Rectal smooth muscle tissue (tissue), 1 donor: ENCODE results near the gene CPNE5.

ENCODE experiments used
- H3K27ac ChIP-seq: one replicate; pipeline ENCODE4 v1.7.0; 2013; ENCODE audit warnings: low read depth, low read length, inconsistent platforms
- H3K27me3 ChIP-seq: one replicate; pipeline ENCODE4 v1.7.0; 2013; ENCODE audit warnings: low read length; ENCODE audit not compliant: control insufficient read depth, insufficient read depth
- H3K36me3 ChIP-seq: one replicate; pipeline ENCODE4 v1.7.0; 2013; ENCODE audit warnings: low read length; ENCODE audit not compliant: control insufficient read depth, insufficient read depth
- H3K4me1 ChIP-seq: one replicate; pipeline ENCODE4 v1.7.0; 2013; ENCODE audit warnings: low read length; ENCODE audit not compliant: control insufficient read depth, insufficient read depth
- H3K4me3 ChIP-seq: one replicate; pipeline ENCODE4 v1.7.0; 2013; ENCODE audit warnings: low read length
- H3K9ac ChIP-seq: one replicate; pipeline ENCODE4 v1.7.0; 2013; ENCODE audit warnings: low read length

Gene CPNE5

GRCh38 chr6:36788768-36789167, 50.5 kb downstream of the CPNE5 start:
- Histone ChIP-seq H3K27me3 (peaks cover 3% of the 10 kb centered on the region), H3K4me1 (no peaks in the 10 kb centered on the region)

GRCh38 chr6:36788186-36788585, 51.1 kb downstream of the CPNE5 start:
- Histone ChIP-seq H3K27me3 (peaks cover 3% of the 10 kb centered on the region), H3K36me3 (no peaks in the 10 kb centered on the region), H3K4me1 (no peaks in the 10 kb centered on the region), H3K9ac (no peak overlapping the region), H3K27ac (no peak overlapping the region), H3K4me3 (no peak overlapping the region)

More at GRCh38 chr6:36788768-36789167, 50.5 kb downstream of the CPNE5 start:
- Histone ChIP-seq H3K4me3 (no peak overlapping the region), H3K27ac (no peak overlapping the region), H3K9ac (no peak overlapping the region), H3K36me3 (no peaks in the 10 kb centered on the region)

DNA sequence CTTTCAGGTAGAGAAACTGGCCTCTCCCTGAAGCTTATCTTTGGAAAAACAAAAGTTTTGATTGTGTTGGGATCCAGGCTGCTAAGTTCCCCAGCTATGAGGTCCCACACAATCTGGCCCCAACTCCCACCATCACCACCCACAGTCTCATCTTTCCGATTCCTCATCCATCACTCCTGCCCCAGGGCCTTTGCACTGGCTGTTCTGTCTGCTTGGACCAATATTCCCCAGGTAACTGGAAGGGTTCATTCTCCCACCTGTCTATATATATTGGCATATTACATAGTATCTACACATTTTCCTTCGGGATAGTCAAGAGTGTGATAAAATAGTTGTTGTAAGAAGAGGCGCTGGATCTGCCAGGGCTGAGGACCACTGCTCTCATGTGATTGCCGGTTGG, 52.0 kb downstream of the CPNE5 start:
- Histone ChIP-seq H3K27me3 (peaks cover under 1% of the 10 kb centered on the region), H3K9ac (no peak overlapping the region)

DNA sequence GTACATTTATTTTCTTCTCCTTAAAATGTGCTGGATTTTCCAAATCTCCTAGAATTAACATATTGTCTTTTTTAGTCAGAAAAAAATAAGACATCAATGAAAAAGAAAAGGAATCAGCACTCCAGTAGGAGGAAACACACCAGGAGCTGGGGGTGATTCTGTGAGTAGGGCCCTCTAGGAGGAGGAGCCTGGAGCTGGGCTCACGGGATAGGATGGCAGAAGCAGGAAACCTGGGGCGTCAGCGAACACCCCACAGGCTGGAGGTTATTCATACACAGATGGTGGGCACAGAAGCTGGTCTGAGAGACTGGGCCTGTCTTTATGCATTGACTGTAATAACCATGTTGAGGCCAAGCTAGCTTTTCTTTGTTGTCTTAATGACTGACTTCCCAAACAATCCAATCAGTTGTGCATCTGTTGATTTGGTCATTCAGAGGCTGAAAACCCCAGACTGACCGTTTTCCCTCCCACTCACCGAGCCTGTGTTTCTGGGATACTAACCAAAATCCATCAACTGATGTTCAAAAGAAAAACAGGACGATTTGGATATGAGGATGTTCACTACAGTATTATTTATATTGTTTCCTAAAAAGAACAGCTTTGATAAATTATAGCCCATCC, 53.1 kb downstream of the CPNE5 start:
- H3K4me1 ChIP-seq = no peaks in the 10 kb centered on the region
- H3K27ac ChIP-seq = no peak overlapping the region
- H3K4me3 ChIP-seq = no peak overlapping the region
- no peaks in the 10 kb centered on the region for H3K27me3 ChIP-seq
- no peak overlapping the region for H3K9ac ChIP-seq
- H3K36me3 ChIP-seq = no peaks in the 10 kb centered on the region

More for the DNA sequence above, 52.0 kb downstream of the CPNE5 start:
- H3K36me3 ChIP-seq = no peaks in the 10 kb centered on the region
- no peak overlapping the region for H3K27ac ChIP-seq
- H3K4me1 ChIP-seq = no peaks in the 10 kb centered on the region
- H3K4me3 ChIP-seq = no peak overlapping the region

DNA sequence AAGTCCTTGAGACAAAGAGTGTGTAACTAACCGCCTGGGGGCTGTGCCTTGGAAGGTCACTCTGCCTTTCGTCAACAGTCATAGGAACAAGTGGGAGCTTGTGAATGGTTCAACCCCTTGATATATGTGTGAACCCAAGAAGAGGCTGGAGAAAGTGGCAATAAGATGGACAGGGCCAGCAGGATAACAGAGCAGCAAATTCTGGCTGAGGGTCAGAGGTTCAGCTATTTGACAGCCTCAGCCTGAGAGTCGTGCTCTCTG, 54.9 kb downstream of the CPNE5 start:
- H3K4me3 ChIP-seq = no peak overlapping the region
- no peaks in the 10 kb centered on the region for H3K36me3 ChIP-seq
- no peak overlapping the region for H3K27ac ChIP-seq
- no peak overlapping the region for H3K9ac ChIP-seq
- no peaks in the 10 kb centered on the region for H3K27me3 ChIP-seq
- no peaks in the 10 kb centered on the region for H3K4me1 ChIP-seq

- H3K36me3 ChIP-seq = no peaks in the 10 kb centered on the region
- H3K27ac ChIP-seq = no peak overlapping the region
- H3K4me1 ChIP-seq = no peaks in the 10 kb centered on the region
- no peaks in the 10 kb centered on the region for H3K27me3 ChIP-seq
- H3K4me3 ChIP-seq = no peak overlapping the region
- no peak overlapping the region for H3K9ac ChIP-seq
Observed at GRCh38 chr6:36783603-36784375, 55.5 kb downstream of the CPNE5 start.

GRCh38 chr6:36781669-36782068, 57.6 kb downstream of the CPNE5 start:
- H3K4me3 ChIP-seq = no peak overlapping the region
- no peaks in the 10 kb centered on the region for H3K4me1 ChIP-seq
- no peak overlapping the region for H3K9ac ChIP-seq
- no peaks in the 10 kb centered on the region for H3K36me3 ChIP-seq
- no peaks in the 10 kb centered on the region for H3K27me3 ChIP-seq
- no peak overlapping the region for H3K27ac ChIP-seq

DNA sequence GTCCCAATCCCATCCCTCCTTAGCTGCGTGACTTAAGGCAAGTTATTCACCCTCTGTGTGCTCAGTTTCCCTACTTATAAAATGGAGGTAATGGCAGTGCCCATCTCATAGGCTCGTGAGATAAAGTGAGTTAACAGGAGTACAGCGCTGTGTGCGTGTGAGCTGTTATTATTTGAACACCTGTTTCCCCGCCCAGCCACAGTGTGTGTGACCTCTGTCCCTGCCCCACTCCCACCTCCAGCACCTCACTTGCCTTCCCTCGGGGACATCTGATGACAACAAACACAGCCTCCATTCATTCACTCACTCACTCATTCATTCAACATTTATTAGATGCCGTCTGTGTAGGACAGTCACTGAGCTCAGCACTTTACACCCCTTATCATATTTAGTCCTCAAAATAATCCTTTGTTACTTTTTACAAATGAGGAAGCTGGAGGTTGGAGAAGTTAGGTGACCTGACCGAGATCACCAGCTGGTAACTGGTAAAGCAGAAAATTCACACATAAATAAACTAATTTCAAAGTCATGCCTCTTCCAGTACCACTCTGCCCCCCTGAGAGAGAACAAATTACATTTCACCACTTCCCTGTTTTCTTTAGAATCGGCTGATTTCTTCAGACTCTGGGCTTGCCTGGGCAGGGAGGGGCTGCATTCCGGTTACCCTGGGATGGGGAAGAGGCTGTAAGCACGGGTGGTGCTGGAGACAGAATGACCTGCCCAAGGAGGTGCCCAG, 58.6 kb downstream of the CPNE5 start:
- Histone ChIP-seq H3K4me3 (no peak overlapping the region), H3K4me1 (no peaks in the 10 kb centered on the region), H3K27ac (no peak overlapping the region), H3K9ac (no peak overlapping the region), H3K36me3 (no peaks in the 10 kb centered on the region), H3K27me3 (no peaks in the 10 kb centered on the region)

DNA sequence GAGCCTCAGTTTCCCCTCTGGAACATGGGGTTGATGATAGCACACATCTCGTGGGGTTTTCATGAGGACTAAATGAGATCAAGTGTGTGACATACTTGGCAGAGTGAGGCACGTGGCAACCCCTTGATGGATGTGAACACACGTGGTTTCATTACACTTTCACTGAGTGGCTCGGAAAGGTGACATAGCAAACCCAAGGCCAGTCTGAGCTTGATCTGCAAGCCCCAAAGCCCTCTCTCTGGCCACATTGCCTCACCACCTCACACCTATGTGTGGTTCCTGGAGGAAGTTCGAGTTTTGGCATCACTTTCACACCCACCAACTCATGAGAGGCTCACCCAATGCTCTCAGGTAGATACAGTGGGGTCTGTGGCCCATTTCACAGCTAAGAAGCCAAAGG, 60.0 kb downstream of the CPNE5 start:
- H3K4me1 ChIP-seq = no peaks in the 10 kb centered on the region

DNA sequence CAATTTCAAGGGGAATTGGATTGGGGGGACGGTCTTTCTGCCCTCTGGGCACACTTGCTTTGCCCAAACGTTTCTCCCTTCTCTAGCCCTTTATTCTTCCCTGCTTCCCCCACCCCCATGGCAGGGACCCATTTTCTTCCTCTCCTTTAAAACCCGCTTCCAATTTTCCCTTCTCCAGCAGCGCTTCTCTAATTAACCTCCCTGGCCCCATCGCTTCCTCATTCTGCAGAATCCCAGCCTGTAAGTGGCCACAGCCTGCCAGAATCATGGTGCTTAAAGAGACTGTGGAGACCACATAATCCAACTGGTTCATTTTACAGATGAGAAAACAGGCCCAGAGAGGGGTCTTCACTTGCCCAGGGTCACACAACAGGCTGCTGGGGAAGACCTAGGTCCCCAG, 61.4 kb downstream of the CPNE5 start:
- Histone ChIP-seq H3K27ac (no peak overlapping the region), H3K36me3 (no peaks in the 10 kb centered on the region), H3K27me3 (no peaks in the 10 kb centered on the region), H3K4me3 (no peak overlapping the region), H3K4me1 (no peaks in the 10 kb centered on the region), H3K9ac (no peak overlapping the region)

More for the DNA sequence above, 60.0 kb downstream of the CPNE5 start:
- H3K27me3 ChIP-seq = no peaks in the 10 kb centered on the region
- no peak overlapping the region for H3K4me3 ChIP-seq
- no peak overlapping the region for H3K9ac ChIP-seq
- H3K27ac ChIP-seq = no peak overlapping the region
- no peaks in the 10 kb centered on the region for H3K36me3 ChIP-seq

DNA sequence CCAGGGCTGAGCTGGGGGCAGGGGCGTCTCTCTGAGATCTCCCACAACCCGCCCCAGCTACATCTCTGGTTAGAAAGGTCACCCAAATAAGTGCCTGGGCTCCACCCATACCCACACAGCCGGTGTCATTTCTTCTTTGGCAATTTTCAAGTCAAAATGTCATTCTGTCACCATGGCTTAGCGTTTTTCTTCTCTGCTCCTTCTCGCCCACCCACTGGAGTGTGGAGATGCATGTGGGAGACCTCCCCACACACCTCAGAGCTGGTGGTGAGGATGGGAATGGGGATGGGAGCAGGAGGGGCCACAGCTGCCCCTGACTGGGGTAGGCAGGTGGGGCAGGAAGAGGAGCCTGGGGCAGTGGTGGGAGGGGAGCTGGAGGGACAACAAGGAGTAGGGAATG, 63.1 kb downstream of the CPNE5 start:
- Histone ChIP-seq H3K9ac (no peak overlapping the region), H3K4me1 (no peaks in the 10 kb centered on the region), H3K27ac (no peak overlapping the region), H3K27me3 (no peaks in the 10 kb centered on the region), H3K4me3 (no peak overlapping the region), H3K36me3 (no peaks in the 10 kb centered on the region)

DNA sequence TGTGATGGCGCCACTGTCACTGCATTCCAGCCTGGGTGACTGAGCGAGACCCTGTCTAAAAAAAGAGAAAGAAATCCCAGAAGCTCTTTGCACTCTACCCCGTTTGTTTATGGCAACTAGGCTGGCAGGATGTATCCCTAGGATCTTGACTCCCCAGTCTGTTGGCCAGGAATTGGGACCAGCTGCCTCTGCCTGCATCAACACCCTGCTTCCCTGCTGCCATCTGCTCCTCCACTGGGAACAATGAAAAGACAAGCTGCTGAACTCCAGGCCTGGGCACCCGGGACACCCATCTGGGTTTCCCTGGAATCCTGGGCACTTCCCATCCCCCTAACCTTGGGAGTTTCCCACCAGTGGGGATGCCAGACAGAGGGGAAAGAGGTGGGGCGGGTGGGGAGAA, 64.9 kb downstream of the CPNE5 start:
- Histone ChIP-seq H3K36me3 (no peaks in the 10 kb centered on the region), H3K4me1 (no peaks in the 10 kb centered on the region), H3K27me3 (no peaks in the 10 kb centered on the region), H3K4me3 (no peak overlapping the region), H3K9ac (no peak overlapping the region), H3K27ac (no peak overlapping the region)
